GM21723 (cell line): ENCODE results near the gene CENPU.
A peak's percentile ranks its signal among the peaks of the same experiment; 100 is the strongest.
"Not testable (repeated sequence)": the region's sequence is repeated elsewhere in the genome, so short reads cannot be mapped to it uniquely, and the experiment has no call there.

ENCODE experiments used
- ATAC-seq: cut with Tn5 transposase; IDR thresholded peaks from one replicate; pipeline ENCODE4 v1.9.1; 2021; ENCODE audit warnings: mild to moderate bottlenecking, moderate library complexity; ENCODE audit not compliant: unreplicated experiment

Gene CENPU, protein sequence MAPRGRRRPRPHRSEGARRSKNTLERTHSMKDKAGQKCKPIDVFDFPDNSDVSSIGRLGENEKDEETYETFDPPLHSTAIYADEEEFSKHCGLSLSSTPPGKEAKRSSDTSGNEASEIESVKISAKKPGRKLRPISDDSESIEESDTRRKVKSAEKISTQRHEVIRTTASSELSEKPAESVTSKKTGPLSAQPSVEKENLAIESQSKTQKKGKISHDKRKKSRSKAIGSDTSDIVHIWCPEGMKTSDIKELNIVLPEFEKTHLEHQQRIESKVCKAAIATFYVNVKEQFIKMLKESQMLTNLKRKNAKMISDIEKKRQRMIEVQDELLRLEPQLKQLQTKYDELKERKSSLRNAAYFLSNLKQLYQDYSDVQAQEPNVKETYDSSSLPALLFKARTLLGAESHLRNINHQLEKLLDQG

DNA sequence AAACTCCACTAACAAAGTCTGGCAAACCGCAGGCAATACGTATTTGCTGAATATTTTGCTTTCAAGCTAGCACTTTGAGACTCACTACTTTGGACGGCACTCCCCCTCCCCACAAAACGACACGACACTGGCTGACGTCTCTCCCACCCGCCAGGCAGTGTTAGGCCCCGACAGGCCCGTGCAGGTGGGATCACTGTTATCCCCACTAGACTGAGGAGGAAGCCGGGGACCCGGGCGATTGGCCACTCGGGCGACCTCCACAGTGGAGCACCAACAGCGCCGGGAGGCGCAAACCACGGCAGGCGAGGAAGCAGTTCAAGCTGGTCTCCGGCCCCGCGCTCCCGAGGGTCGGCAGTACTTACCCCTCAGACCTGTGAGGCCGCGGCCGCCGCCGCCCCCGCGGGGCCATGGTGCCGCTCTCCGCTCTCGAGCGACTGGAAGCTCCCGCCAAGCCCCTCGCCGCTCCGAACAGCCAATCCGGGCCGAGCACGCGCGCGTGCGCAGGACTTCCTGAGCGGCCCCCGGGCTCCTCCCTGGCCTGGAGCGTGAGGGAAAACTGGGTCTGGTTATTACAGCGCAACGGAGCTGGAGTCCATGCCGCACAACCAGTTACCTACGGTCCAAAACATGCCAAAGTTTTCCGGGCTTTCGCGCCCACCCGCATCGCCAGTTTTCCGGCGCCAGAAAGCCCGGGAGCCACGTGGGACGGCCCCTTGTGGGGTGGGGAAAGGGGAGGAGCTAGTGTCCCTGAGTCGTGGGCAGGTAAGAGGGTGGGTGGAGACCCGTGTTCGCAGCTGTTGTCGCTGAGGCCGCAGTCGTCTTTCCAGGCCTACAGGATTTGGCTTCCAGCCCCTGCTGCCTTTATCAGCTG, at the start of gene CENPU:
Gene CENPU, minus strand, starts transcription at position 443 of the 871 bp plus-strand sequence. Its CDS starts 34 bp downstream, at position 409.
- peak; percentile 91 for ATAC-seq

- ATAC-seq = no peak
Observed at GRCh38 chr4:184782731-184783373, 49.0 kb upstream of the CENPU start.

- ATAC-seq = not testable (repeated sequence)
Observed at GRCh38 chr4:184779160-184779559, 45.3 kb upstream of the CENPU start.

DNA sequence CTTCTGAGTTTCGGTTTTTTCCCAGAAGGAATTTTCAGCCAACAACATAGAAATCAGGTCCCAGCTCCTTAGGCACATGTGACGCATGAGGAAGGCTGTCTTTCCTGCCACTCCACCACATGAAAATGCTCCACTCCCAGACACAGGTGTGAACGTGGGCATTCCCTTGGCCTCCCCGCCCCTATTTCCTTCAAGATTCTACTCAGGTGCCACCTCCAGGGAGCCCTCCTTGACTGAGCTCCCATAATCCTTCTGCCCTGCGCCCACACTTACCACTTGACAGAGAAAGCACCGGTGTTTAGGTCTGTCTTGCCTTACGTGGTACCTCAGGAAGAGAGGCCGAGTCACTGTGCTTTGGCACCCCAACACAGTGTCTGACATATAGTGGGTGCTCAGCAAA, 44.4 kb upstream of the CENPU start:
- no peak for ATAC-seq

DNA sequence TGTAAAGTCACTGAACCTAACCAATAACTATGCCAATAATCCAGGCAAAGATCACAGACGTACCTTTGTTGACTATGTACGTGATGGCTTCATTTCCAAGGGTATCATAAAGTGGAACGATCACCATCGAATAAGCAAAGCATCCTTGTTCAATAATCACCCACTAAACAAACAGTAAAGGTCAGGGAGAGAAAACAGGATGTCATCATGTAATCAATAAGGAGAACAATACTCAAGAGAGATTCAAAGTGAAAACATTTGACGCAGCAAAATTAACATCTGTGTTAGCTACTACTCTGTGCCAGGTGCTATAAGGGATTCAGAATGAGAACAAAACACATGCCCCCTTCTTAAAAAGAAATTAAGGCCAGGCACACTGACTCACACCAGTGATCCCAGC, 42.9 kb upstream of the CENPU start:
- no peak for ATAC-seq

GRCh38 chr4:184775854-184776555, 42.1 kb upstream of the CENPU start:
- no peak for ATAC-seq

GRCh38 chr4:184774152-184774551, 40.3 kb upstream of the CENPU start:
- ATAC-seq = no peak

DNA sequence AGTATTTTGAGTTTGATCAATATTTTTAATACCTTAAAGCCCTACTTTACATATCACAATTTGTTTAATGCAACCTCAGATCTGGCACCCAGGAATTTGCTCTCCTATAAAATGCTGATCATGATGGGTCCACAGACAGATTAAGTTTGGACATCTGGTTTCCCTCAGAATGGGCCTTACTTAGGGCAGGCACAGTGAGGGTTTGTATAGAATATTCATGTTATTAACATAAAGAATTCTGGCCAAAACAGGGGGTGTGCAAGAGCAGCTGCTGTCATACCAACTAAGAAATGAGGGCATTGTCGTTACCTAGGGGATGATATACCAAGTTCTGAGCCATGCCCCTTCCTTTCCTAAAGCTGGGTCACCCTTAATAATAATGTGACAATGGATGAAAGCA, 37.5 kb upstream of the CENPU start:
- no peak for ATAC-seq

DNA sequence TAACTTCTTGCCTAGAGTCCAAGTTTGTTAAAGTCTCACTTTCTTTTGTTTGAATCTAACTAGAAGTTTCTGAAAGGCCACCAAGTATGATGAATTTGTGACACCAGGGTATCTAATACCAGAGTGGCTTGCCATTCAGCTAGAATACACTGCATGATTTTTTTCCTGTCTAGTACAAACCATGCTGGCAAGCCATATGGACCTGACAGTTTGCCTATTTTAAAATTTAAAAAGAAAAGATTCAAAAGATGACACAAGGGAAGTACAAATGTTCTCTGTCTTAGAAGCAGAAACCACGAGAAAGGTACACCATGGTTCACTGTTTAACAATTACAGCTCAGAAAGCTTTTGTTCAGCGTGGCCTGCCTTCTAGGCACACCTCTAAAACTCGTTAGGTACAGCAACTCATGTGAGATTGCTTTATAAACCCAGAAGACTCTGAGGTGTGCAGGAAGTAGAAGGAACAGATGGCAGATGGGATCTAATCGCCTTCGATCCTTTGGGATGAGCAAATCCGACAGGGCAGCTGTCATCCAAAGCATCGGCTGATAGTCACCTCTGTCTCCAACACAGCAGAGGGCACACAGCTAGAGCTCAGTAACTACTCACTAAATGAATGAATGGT, 35.4 kb upstream of the CENPU start:
- no peak for ATAC-seq

DNA sequence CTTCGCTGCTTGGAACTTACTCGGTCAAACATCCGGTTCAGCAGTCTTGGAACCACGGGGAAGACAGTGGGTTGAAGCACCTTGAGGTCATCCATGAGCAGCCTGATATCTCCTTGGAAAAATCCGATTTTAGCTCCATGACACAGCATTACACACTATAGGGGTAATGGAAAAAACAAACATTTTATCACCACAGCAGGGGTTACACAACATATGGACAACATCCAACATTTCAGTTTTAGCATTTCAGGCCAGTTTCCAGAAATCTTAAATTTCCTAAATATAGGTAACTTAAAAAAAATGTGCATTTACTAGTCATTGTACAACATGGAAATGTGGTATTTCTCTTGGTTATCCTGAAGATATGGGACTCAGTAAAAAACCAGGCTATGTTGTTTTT, 34.4 kb upstream of the CENPU start:
- ATAC-seq = no peak

DNA sequence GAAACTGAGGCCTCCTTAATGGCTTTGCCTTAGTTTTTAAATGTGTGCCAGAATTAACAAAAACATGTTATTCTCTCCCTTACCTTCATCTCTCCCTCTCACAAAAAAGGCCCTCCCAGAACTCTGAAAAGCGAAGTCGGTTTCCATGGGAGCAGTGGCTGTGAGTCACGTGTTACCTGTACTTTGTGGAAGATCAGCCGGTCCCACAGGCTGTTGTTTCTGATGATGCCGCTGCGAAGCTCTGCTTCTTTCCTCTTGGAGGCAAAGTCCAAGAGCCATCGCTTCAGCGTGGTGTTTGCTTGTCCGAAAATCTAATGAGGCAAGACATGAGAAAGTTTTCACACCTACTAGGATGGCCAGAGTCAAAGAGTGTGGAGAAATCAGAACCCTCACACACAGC, 32.5 kb upstream of the CENPU start:
- ATAC-seq = no peak

GRCh38 chr4:184765473-184766340, 31.8 kb upstream of the CENPU start:
- ATAC-seq = no peak

DNA sequence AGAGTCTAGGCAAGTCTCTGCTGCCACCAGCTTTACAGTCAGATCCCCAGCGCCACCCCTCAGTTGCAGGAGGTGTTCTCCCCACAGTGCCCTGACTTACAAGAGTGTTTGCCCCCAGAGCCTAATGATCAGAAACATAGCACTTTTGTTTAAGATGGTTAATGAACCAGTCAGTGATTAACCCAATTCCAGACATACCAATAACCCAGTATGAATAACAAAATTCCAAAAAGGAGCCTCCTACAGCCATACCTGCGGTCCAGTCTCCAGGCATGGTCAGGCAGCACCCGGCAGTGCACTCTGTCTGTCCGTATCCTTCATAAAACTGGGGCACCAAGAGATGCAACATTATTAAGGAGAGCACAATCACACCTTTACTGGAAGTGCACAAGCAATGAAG, 30.7 kb upstream of the CENPU start:
- no peak for ATAC-seq

DNA sequence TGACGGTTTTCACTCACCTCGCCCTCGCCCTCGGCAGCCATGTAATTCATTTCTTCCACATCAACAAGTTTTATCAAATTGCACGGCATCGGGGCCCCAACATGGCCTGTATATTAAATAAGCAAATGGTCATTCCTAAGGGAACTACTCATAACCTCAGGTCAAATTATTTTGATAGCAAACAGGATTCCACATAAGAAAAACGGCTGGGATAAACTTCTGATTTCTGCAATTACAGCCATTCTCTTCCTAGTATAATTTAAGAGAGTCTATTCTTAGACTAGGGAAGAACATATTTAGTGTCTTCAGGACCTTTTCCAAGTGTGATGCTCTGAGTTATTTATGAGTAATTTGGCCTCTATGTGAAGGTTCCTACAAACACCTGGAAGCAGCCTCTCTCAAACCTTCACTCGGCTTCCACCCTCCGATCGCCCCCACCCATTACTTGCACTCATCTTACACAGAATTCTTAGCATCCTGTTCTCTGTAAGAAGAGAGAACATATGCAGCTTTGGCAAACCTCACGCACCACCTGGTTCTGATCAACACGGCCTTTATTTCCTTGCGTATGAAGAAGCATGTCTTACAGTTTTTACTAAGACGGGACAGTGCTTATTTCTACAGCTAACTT, 29.4 kb upstream of the CENPU start:
- ATAC-seq = no peak

DNA sequence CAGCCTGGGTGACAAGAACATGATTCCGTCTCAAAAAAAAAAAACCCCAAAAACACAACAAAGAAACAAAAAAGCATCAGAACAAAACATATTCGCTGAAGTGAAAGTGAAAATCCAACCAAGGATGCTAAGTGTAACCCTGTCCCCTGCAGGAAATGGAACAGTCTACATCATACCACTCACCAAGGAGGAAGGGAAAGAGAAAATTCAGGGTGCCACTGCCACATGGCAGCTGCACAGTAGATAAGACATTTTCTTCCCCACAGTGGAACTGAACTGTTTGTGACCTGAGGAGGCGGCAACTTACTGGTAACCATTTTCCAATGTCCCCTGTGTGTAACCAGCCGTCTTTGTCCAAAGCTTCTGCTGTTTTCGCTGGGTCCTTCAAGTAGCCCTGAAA, 28.2 kb upstream of the CENPU start:
- ATAC-seq = peak; percentile 88

DNA sequence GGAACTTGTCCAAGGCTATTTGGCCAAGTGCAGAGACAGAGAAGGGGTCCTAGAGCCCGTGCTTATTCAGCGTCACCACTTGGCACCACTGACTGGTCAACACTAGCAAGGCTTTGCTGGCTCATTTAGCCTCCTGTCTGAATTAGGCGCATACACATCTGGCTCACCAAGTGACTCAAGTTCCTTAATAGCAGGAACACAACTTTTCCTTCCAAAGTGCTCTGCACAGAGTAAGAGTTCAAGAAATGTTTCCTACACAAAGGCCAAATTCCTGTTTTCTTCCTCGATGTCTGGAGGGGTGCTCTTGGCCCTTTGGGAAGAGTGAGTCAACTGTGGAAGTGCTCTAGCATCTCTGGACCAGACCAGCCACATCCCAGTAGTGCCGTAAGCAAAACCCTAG, 26.8 kb upstream of the CENPU start:
- ATAC-seq = no peak

DNA sequence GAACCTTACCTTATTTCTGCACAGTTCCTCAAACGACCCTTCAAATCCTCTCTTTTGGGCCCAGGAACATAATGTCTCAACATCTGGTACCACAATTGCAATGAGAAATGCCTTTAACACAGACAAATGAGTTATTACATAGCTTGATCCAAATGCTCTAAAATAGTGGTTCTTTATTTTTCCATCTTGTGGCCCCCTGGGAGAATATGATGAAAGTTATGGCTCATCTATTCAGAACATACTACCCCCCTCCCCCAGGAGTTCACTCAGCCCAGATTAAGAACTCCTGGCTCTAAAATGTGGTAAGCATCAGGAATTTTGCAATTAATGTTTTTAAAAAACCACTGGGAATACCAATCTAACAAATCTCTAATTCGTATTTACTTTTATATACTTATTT, 23.9 kb upstream of the CENPU start:
- no peak for ATAC-seq

DNA sequence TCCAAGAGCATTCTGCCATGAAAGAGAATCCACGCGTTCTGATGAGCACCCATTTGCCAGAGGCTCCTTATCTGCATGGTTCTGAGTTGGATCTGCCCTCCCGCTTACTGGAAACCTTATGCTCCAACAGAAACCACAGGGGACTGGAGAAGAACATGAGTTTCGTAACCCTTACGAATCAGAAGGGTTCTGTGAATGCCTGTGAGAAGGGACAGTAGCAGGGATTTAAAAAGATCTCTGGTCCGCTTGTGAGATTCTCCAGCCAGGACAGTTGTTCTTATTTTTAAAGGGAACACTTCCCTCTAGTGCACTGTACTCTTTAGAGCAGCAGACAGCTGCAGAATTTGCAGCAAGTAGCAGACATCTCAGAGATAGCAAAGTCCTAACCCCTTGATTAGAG, 22.5 kb upstream of the CENPU start:
- ATAC-seq = no peak

DNA sequence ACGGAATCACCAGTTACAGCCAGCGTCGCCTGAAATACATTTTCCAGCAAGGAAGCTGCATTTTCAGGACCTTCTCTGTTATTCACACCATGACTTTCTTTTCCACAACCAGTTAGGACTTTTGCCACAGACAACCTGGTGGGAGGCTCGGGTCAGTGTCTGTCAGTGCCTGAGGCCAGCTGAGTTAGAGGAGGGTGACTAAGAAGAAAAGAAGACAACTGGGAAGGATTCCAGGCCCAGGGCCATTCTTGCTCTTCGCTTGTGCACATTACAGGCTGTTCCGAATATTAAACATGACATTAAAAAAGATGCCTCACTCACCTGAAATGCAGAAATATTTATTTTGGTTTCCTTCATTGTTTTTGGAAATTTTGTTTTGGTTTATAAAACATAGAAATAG, 21.4 kb upstream of the CENPU start:
- ATAC-seq = no peak
